ENCODE data around the gene ENO2.

The ENO2 gene

GRCh38 chr12:6919588-6919987 lies 5.2 kb downstream of the ENO2 start:
- TF ChIP-seq ZBTB7A (IDR thresholded peaks at IDR 0.05; ENCODE audit: low read depth) (no peak), TCF12 (IDR thresholded peaks at IDR 0.05; ENCODE audit: low read depth) (no peak), CEBPB (IDR thresholded peaks at IDR 0.05) (no peak), CREB1 (IDR thresholded peaks at IDR 0.05; ENCODE audit: low read depth) (no peak), YY1 (IDR thresholded peaks at IDR 0.05; ENCODE audit: low read depth) (no peak), TEAD4 (IDR thresholded peaks at IDR 0.05) (no peak), MAX (IDR thresholded peaks at IDR 0.05) (no peak)
- TF ChIP-seq, protein P1, sequence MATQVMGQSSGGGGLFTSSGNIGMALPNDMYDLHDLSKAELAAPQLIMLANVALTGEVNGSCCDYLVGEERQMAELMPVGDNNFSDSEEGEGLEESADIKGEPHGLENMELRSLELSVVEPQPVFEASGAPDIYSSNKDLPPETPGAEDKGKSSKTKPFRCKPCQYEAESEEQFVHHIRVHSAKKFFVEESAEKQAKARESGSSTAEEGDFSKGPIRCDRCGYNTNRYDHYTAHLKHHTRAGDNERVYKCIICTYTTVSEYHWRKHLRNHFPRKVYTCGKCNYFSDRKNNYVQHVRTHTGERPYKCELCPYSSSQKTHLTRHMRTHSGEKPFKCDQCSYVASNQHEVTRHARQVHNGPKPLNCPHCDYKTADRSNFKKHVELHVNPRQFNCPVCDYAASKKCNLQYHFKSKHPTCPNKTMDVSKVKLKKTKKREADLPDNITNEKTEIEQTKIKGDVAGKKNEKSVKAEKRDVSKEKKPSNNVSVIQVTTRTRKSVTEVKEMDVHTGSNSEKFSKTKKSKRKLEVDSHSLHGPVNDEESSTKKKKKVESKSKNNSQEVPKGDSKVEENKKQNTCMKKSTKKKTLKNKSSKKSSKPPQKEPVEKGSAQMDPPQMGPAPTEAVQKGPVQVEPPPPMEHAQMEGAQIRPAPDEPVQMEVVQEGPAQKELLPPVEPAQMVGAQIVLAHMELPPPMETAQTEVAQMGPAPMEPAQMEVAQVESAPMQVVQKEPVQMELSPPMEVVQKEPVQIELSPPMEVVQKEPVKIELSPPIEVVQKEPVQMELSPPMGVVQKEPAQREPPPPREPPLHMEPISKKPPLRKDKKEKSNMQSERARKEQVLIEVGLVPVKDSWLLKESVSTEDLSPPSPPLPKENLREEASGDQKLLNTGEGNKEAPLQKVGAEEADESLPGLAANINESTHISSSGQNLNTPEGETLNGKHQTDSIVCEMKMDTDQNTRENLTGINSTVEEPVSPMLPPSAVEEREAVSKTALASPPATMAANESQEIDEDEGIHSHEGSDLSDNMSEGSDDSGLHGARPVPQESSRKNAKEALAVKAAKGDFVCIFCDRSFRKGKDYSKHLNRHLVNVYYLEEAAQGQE (IDR thresholded peaks at IDR 0.05; ENCODE audit: low read depth) = no peak

DNA sequence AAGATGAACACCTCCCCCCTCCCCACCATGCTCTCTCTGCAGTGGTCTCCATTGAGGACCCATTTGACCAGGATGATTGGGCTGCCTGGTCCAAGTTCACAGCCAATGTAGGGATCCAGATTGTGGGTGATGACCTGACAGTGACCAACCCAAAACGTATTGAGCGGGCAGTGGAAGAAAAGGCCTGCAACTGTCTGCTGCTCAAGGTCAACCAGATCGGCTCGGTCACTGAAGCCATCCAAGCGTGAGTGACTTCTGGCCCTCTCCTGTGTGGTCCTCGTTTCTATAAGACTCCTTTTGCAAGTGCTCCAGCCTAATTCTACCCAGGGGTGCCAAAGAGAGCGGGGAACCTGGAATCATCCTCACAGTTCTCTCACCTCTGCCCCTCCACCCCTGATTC lies 7.2 kb downstream of the ENO2 start:
- no peak for TF ChIP-seq TEAD4 (IDR thresholded peaks at IDR 0.05)
- no peak for TF ChIP-seq YY1 (IDR thresholded peaks at IDR 0.05; ENCODE audit: low read depth)
- no peak for TF ChIP-seq TAF1 (IDR thresholded peaks at IDR 0.05; ENCODE audit: low read depth)
- TF ChIP-seq NFIC (IDR thresholded peaks at IDR 0.05) = no peak
- TF ChIP-seq TCF12 (IDR thresholded peaks at IDR 0.05; ENCODE audit: low read depth) = no peak
- no peak for TF ChIP-seq FOXM1 (IDR thresholded peaks at IDR 0.05; ENCODE audit: borderline replicate concordance, low read depth)
- TF ChIP-seq CREB1 (IDR thresholded peaks at IDR 0.05; ENCODE audit: low read depth) = no peak
- no peak for TF ChIP-seq CEBPB (IDR thresholded peaks at IDR 0.05)
- TF ChIP-seq MAX (IDR thresholded peaks at IDR 0.05) = no peak
- no peak for TF ChIP-seq EGR1 (IDR thresholded peaks at IDR 0.05)
- TF ChIP-seq, protein P2, sequence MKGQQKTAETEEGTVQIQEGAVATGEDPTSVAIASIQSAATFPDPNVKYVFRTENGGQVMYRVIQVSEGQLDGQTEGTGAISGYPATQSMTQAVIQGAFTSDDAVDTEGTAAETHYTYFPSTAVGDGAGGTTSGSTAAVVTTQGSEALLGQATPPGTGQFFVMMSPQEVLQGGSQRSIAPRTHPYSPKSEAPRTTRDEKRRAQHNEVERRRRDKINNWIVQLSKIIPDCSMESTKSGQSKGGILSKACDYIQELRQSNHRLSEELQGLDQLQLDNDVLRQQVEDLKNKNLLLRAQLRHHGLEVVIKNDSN (IDR thresholded peaks at IDR 0.05) = no peak
- TF ChIP-seq, protein P1 (IDR thresholded peaks at IDR 0.05; ENCODE audit: low read depth) = no peak
- no peak for TF ChIP-seq ZBTB7A (IDR thresholded peaks at IDR 0.05; ENCODE audit: low read depth)

- TF ChIP-seq, protein P1 (IDR thresholded peaks at IDR 0.05; ENCODE audit: low read depth) = no peak
- no peak for TF ChIP-seq MAX (IDR thresholded peaks at IDR 0.05)
- TF ChIP-seq CEBPB (IDR thresholded peaks at IDR 0.05) = no peak
- TF ChIP-seq, protein P2 (IDR thresholded peaks at IDR 0.05) = no peak
- TF ChIP-seq EGR1 (IDR thresholded peaks at IDR 0.05) = no peak
- no peak for TF ChIP-seq FOXM1 (IDR thresholded peaks at IDR 0.05; ENCODE audit: borderline replicate concordance, low read depth)
- TF ChIP-seq EP300 (IDR thresholded peaks at IDR 0.05; ENCODE audit: borderline replicate concordance) = no peak
- TF ChIP-seq CREB1 (IDR thresholded peaks at IDR 0.05; ENCODE audit: low read depth) = no peak
- TF ChIP-seq YY1 (IDR thresholded peaks at IDR 0.05; ENCODE audit: low read depth) = no peak
- no peak for TF ChIP-seq ZBTB7A (IDR thresholded peaks at IDR 0.05; ENCODE audit: low read depth)
- no peak for TF ChIP-seq NFIC (IDR thresholded peaks at IDR 0.05)
- TF ChIP-seq TEAD4 (IDR thresholded peaks at IDR 0.05) = no peak
- no peak for TF ChIP-seq RAD21 (IDR thresholded peaks at IDR 0.05; ENCODE audit: low read depth)
- no peak for TF ChIP-seq TAF1 (IDR thresholded peaks at IDR 0.05; ENCODE audit: low read depth)
Measured at GRCh38 chr12:6921996-6922946, 7.9 kb downstream of the ENO2 start.
